Upper lobe of left lung (tissue), 6 donors: Measurements from ENCODE around the gene GPR176. TPM values are rescaled to one million over a fixed set of nuclear protein-coding genes. Genes with fewer than 3 reads are reported as not detected.

Experiments
- ATAC-seq, 2 donors: fragments of 200-7000 bp; cut with Tn5 transposase; one replicate each; pipeline ENCODE4 v1.9.1; 2022; ENCODE audit warnings: mild to moderate bottlenecking in 2 of 2, moderate library complexity in 2 of 2; ENCODE audit not compliant: low FRiP score in 2 of 2
- DNase-seq, 2 donors: peaks; one replicate each; pipeline ENCODE4 v3.0.0-alpha.2; 2019 to 2020
- H3K27ac ChIP-seq, 4 donors: fragments of 200-600 bp; sonication (generic); one replicate each; pipeline ENCODE4 v1.5.1; 2016 to 2019
- H3K27me3 ChIP-seq, 4 donors: fragments of 200-600 bp; sonication (generic); one replicate each; pipeline ENCODE4 v1.5.1; 2017 to 2019
- H3K36me3 ChIP-seq, 4 donors: fragments of 200-600 bp; sonication (generic); one replicate each; pipeline ENCODE4 v1.5.1; 2016 to 2019
- H3K4me1 ChIP-seq, 4 donors: fragments of 200-600 bp; sonication (generic); one replicate each; pipeline ENCODE4 v1.5.1; 2018 to 2019
- H3K4me3 ChIP-seq, 4 donors: fragments of 200-600 bp; sonication (generic); one replicate each; pipeline ENCODE4 v1.5.1; 2017 to 2019; ENCODE audit warnings: mild to moderate bottlenecking in 2 of 4, moderate library complexity in 1 of 4
- H3K9me3 ChIP-seq, 4 donors: fragments of 200-600 bp; sonication (generic); one replicate each; pipeline ENCODE4 v1.5.1; 2018 to 2019
- CTCF ChIP-seq, 6 experiments: fragments of 450-650 bp in 4 of 6; fragments of 200-600 bp in 2 of 6; sonication (generic) in 2 of 6; IDR thresholded peaks; one replicate each; pipeline ENCODE4 v1.5.1; 2016 to 2019; ENCODE audit warnings: antibody characterized with exemption in 6 of 6
- EP300 ChIP-seq, 4 donors: sonication (generic); formaldehyde crosslinking; IDR thresholded peaks; one replicate each; pipeline ENCODE4 v1.5.1; 2017; ENCODE audit warnings: antibody characterized with exemption in 4 of 4, control low read depth in 2 of 4
- POLR2A ChIP-seq, 4 donors: fragments of 450-650 bp; IDR thresholded peaks; one replicate each; pipeline ENCODE4 v1.5.1; 2016 to 2017; ENCODE audit warnings: antibody characterized with exemption in 4 of 4, mild to moderate bottlenecking in 2 of 4
- POLR2AphosphoS5 ChIP-seq, 2 donors: sonication (generic); formaldehyde crosslinking; IDR thresholded peaks; one replicate each; pipeline ENCODE4 v1.5.1; 2017; ENCODE audit warnings: antibody characterized with exemption in 2 of 2
- WGBS, 2 donors: methylation state at CpG; one replicate each; pipeline ENCODE4 v1.1.5; 2017 to 2018; 5-methylcytosine and 5-hydroxymethylcytosine counted together
- total RNA-seq, 6 donors: library from RNA; depleted of rRNA in 4 of 6; stranded (reverse); fragments of >200 nt in 4 of 6; gene quantifications; one replicate each; pipeline versions ENCODE4 v1.1.0 to v1.2.1, GENCODE V29; 2016 to 2021
- donor health status: DM: no; HTN: no; CAD: no; lungs with moderate emphysema.
- donor health status: DM: no; HTN: yes; CAD: no; lungs with severe emphysema.

GPR176 gene
- total RNA-seq, 6 donors from 2014 or later, result 1.4 to 12.0 (median 4.9) TPM

GRCh38 chr15:39887211-39887610, 32.9 kb downstream of the GPR176 start:
- TF ChIP-seq POLR2AphosphoS5 (IDR thresholded peaks at IDR 0.05), result no peak
- no peak for TF ChIP-seq POLR2A (IDR thresholded peaks at IDR 0.05)
- no peak for TF ChIP-seq EP300 (IDR thresholded peaks at IDR 0.05)
- TF ChIP-seq CTCF (IDR thresholded peaks at IDR 0.05), result no peak
- DNase-seq, result no peak
- H3K4me1 ChIP-seq, result peaks cover 0 to 9% (median 5%) of the 10 kb centered on the region in 4 donors
- no peak for ATAC-seq
- H3K27me3 ChIP-seq, result no peaks in the 10 kb centered on the region
- 71 to 91% methylated on average over 1 of the region's 1 CpG for WGBS, 2 donors
- H3K4me3 ChIP-seq, result no peak overlapping the region
- no peaks in the 10 kb centered on the region for H3K9me3 ChIP-seq
- no peak overlapping the region for H3K27ac ChIP-seq
- H3K36me3 ChIP-seq, result no peaks in the 10 kb centered on the region

GRCh38 chr15:39886418-39886817, 33.6 kb downstream of the GPR176 start:
- no peaks in the 10 kb centered on the region for H3K36me3 ChIP-seq
- no peak for ATAC-seq
- TF ChIP-seq CTCF (IDR thresholded peaks at IDR 0.05), result no peak
- no peak for TF ChIP-seq POLR2AphosphoS5 (IDR thresholded peaks at IDR 0.05)
- no peak for TF ChIP-seq POLR2A (IDR thresholded peaks at IDR 0.05)
- no peak for TF ChIP-seq EP300 (IDR thresholded peaks at IDR 0.05)
- no peak for DNase-seq
- no peaks in the 10 kb centered on the region for H3K27me3 ChIP-seq
- H3K4me3 ChIP-seq, result no peak overlapping the region
- H3K4me1 ChIP-seq, result peaks cover 0 to 9% (median 5%) of the 10 kb centered on the region in 4 donors
- no peak overlapping the region for H3K27ac ChIP-seq
- 74% methylated on average over 3 of the region's 3 CpGs for WGBS, 2 donors
- H3K9me3 ChIP-seq, result no peaks in the 10 kb centered on the region

- ATAC-seq (no peak), DNase-seq (no peak)
- TF ChIP-seq CTCF (IDR thresholded peaks at IDR 0.05), result no peak
- no peak for TF ChIP-seq EP300 (IDR thresholded peaks at IDR 0.05)
- no peak for TF ChIP-seq POLR2A (IDR thresholded peaks at IDR 0.05)
- no peak for TF ChIP-seq POLR2AphosphoS5 (IDR thresholded peaks at IDR 0.05)
- no peaks in the 10 kb centered on the region for H3K9me3 ChIP-seq
- H3K27me3 ChIP-seq, result no peaks in the 10 kb centered on the region
- H3K4me1 ChIP-seq, result peaks cover 0 to 9% (median 5%) of the 10 kb centered on the region in 4 donors
- H3K4me3 ChIP-seq, result no peak overlapping the region
- H3K36me3 ChIP-seq, result no peaks in the 10 kb centered on the region
- H3K27ac ChIP-seq, result no peak overlapping the region
These were observed 34.8 kb downstream of the GPR176 start for GRCh38 chr15:39885099-39885777.

GRCh38 chr15:39884351-39884750, 35.7 kb downstream of the GPR176 start:
- ATAC-seq (no peak), DNase-seq (no peak)
- Histone ChIP-seq H3K9me3 (no peaks in the 10 kb centered on the region), H3K36me3 (no peaks in the 10 kb centered on the region), H3K4me3 (no peak overlapping the region), H3K27ac (no peak overlapping the region), H3K4me1 (peaks cover 0 to 9% (median 5%) of the 10 kb centered on the region in 4 donors), H3K27me3 (no peaks in the 10 kb centered on the region)
- no peak for TF ChIP-seq POLR2AphosphoS5 (IDR thresholded peaks at IDR 0.05)
- TF ChIP-seq CTCF (IDR thresholded peaks at IDR 0.05), result no peak
- no peak for TF ChIP-seq EP300 (IDR thresholded peaks at IDR 0.05)
- no peak for TF ChIP-seq POLR2A (IDR thresholded peaks at IDR 0.05)

- H3K36me3 ChIP-seq, result no peaks in the 10 kb centered on the region
- no peak overlapping the region for H3K27ac ChIP-seq
- H3K27me3 ChIP-seq, result no peaks in the 10 kb centered on the region
- H3K4me1 ChIP-seq, result peaks cover 0 to 4% (median under 1%) of the 10 kb centered on the region in 4 donors
- no peak overlapping the region for H3K4me3 ChIP-seq
- TF ChIP-seq POLR2AphosphoS5 (IDR thresholded peaks at IDR 0.05) (no peak), POLR2A (IDR thresholded peaks at IDR 0.05) (no peak), EP300 (IDR thresholded peaks at IDR 0.05) (no peak), CTCF (IDR thresholded peaks at IDR 0.05) (no peak)
- no peaks in the 10 kb centered on the region for H3K9me3 ChIP-seq
- DNase-seq (no peak), ATAC-seq (no peak)
- 83 to 89% methylated on average over 1 of the region's 1 CpG for WGBS, 2 donors
These were observed 37.5 kb downstream of the GPR176 start for GRCh38 chr15:39882602-39883001.
